GM12865 (cell line): Measurements from ENCODE around the gene PRKN.
"Not testable (repeated sequence)": the region's sequence is repeated elsewhere in the genome, so short reads cannot be mapped to it uniquely, and the experiment has no call there.

Source experiments
- DNase-seq: peaks from one replicate; pipeline ENCODE4 v3.0.0; 2010; ENCODE audit warnings: low read depth
- H3K4me3 ChIP-seq: 2 replicates; pipeline ENCODE4 v1.5.1; 2011; ENCODE audit warnings: mild to moderate bottlenecking, low read depth, low read length, control low read depth
- TF ChIP-seq, protein P1 (sequence below): IDR thresholded peaks from 2 replicates; pipeline ENCODE4 v1.5.1; 2011; ENCODE audit warnings: low read length, control low read depth, low read depth, inconsistent platforms; ENCODE audit not compliant: insufficient read depth; ENCODE audit errors: missing control alignments

The PRKN gene

DNA sequence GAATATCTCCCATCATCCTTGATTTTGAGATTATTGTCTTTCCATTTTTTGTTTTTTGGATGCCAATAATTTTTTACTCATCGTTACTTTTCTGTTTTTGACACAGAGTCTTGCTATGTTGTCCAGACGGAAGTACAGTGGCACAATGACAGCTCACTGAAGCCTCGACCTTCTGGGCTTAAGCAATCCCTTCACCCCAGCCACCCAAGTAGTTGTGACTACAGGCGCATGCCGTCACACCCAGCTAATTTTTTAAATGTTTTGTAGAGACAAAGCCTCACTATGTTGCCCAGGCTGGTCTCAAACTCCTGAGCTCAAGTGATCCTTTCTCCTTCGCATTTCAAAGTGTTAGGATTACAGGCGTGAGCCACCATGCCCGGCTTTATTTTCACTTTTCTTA lies 851.3 kb downstream of the PRKN start:
- TF ChIP-seq, protein P1, sequence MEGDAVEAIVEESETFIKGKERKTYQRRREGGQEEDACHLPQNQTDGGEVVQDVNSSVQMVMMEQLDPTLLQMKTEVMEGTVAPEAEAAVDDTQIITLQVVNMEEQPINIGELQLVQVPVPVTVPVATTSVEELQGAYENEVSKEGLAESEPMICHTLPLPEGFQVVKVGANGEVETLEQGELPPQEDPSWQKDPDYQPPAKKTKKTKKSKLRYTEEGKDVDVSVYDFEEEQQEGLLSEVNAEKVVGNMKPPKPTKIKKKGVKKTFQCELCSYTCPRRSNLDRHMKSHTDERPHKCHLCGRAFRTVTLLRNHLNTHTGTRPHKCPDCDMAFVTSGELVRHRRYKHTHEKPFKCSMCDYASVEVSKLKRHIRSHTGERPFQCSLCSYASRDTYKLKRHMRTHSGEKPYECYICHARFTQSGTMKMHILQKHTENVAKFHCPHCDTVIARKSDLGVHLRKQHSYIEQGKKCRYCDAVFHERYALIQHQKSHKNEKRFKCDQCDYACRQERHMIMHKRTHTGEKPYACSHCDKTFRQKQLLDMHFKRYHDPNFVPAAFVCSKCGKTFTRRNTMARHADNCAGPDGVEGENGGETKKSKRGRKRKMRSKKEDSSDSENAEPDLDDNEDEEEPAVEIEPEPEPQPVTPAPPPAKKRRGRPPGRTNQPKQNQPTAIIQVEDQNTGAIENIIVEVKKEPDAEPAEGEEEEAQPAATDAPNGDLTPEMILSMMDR, result no peak
- no peak overlapping the region for H3K4me3 ChIP-seq
- no peak for DNase-seq

- TF ChIP-seq, protein P1, result no peak
- no peak for DNase-seq
- H3K4me3 ChIP-seq, result no peak overlapping the region
These were observed 857.2 kb downstream of the PRKN start for GRCh38 chr6:161870236-161870901.

DNA sequence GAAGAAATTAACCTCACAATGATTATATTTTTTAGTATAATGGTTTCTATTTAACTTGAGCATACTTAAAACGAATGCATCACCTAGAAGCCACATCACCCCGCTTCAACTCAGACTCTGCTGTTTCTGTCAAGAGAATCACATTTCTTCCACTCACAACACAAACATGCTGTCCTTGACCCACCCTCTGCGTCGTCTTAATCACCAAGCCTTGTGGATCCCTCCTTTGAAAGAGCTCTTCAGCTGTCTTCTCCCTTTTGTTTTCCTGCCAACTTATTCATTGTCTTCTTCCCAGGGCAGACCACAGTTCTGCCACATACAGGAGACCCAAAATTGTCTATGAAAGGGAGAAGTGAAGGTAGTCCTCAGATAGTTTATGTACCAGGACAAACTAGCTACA lies 858.1 kb downstream of the PRKN start:
- DNase-seq, result no peak
- H3K4me3 ChIP-seq, result no peak overlapping the region
- TF ChIP-seq, protein P1, result no peak

DNA sequence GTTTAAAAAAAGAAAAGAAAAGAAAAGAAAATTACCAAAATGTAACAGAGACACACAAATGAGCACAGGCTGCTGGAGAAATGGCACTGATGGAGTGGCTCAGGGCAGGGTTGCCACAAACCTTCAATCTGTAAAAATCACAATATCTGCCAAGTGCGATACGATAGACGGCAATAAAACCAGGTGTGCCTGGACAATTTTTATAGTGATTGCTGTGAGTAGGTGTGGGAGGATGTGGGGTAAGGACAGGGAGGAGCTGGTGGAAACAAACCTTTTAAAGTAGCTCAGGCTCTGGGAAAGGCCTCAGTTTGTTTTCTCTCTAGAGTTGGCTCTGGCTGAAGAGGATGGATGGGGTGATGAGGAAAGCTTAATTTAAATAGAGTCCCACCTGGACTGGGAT lies 861.0 kb downstream of the PRKN start:
- no peak for DNase-seq
- H3K4me3 ChIP-seq, result no peak overlapping the region
- TF ChIP-seq, protein P1, result no peak

DNA sequence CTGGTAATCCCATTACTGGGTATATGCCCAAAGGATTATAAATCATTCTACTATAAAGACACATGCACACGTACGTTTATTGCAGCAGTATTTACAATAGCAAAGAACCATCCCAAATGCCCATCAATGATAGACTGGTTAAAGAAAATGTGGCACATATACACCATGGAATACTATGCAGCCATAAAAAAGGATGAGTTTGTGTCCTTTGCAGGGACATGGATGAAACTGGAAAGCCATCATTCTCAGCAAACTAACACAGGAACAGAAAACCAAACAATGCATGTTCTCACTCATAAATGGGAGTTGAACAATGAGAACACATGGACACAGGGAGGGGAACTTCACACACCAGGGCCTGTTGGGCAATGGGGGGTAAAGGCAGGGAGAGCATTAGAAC lies 866.5 kb downstream of the PRKN start:
- H3K4me3 ChIP-seq, DNase-seq: not testable (repeated sequence)

- H3K4me3 ChIP-seq, result no peak overlapping the region
- TF ChIP-seq, protein P1, result no peak
- DNase-seq, result no peak
These were observed 873.9 kb downstream of the PRKN start for GRCh38 chr6:161853657-161854056.

- not testable (repeated sequence) for H3K4me3 ChIP-seq, DNase-seq
These were observed 876.1 kb downstream of the PRKN start for GRCh38 chr6:161851486-161851885.

DNA sequence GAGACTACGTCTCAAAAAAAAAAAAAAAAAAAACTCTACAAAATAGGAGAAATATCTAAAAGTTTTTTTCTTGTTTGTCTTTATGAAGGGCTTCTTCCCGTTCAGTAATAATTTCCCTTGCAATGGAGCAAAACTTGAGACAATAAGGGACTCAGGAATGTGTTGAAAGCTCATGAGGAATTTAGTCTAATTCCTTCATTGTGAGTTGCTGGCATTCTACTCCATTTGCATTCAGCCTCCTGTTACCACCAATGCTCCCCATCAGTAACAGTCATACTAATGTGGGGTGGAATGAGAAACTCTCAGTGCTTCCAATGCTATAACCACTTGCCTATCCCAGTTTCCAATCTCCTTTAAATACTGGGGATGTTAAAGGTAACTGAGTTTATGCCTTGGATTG lies 877.0 kb downstream of the PRKN start:
- DNase-seq, result no peak
- H3K4me3 ChIP-seq, result no peak overlapping the region
- TF ChIP-seq, protein P1, result no peak
